Heart left ventricle (tissue), 16 donors: Measurements from ENCODE around the gene SMPD4. TPM values are rescaled to one million over a fixed set of nuclear protein-coding genes. Genes with fewer than 3 reads are reported as not detected.
A peak's percentile ranks its signal among the peaks of the same experiment; 100 is the strongest.
"Not testable (repeated sequence)": the region's sequence is repeated elsewhere in the genome, so short reads cannot be mapped to it uniquely, and the experiment has no call there.

Experiments used
- ATAC-seq, 4 donors: fragments of 200-7000 bp; cut with Tn5 transposase; one replicate each; pipeline ENCODE4 v1.9.1; 2020 to 2022; ENCODE audit warnings: moderate library complexity in 4 of 4, mild to moderate bottlenecking in 3 of 4, moderate number of reproducible peaks in 1 of 4
- DNase-seq, 5 donors: peaks; one replicate each; pipeline ENCODE4 v3.0.0-alpha.2; 2020
- H3K27ac ChIP-seq, 12 donors: fragments of 200-600 bp; sonication (generic) in 4 of 12; one replicate each; pipeline versions ENCODE4 v1.5.0 to v1.8.0; 2016 to 2022; ENCODE audit warnings: mild to moderate bottlenecking in 2 of 12
- H3K27me3 ChIP-seq, 9 donors: fragments of 200-600 bp; sonication (generic) in 2 of 9; one replicate each; pipeline versions ENCODE4 v1.5.1 to v1.8.0; 2016 to 2022; ENCODE audit warnings: mild to moderate bottlenecking in 3 of 9
- H3K36me3 ChIP-seq, 9 donors: fragments of 200-600 bp; sonication (generic) in 2 of 9; one replicate each; pipeline versions ENCODE4 v1.5.0 to v1.8.0; 2018 to 2022; ENCODE audit warnings: mild to moderate bottlenecking in 2 of 9
- H3K4me1 ChIP-seq, 12 donors: fragments of 200-600 bp; sonication (generic) in 4 of 12; one replicate each; pipeline versions ENCODE4 v1.5.0 to v1.8.0; 2016 to 2022; ENCODE audit warnings: mild to moderate bottlenecking in 3 of 12
- H3K4me3 ChIP-seq, 12 donors: fragments of 200-600 bp; sonication (generic) in 4 of 12; one replicate each; pipeline versions ENCODE4 v1.5.0 to v1.8.0; 2017 to 2022; ENCODE audit warnings: mild to moderate bottlenecking in 9 of 12, moderate library complexity in 4 of 12
- H3K9me3 ChIP-seq, 12 donors: fragments of 200-600 bp; sonication (generic) in 4 of 12; one replicate each; pipeline versions ENCODE4 v1.5.0 to v1.8.0; 2016 to 2022; ENCODE audit warnings: mild to moderate bottlenecking in 1 of 12
- CTCF ChIP-seq, 12 donors: fragments of 200-600 bp; sonication (generic) in 4 of 12; IDR thresholded peaks; one replicate each; pipeline versions ENCODE4 v1.5.0 to v1.8.0; 2018 to 2022; ENCODE audit warnings: antibody characterized with exemption in 12 of 12, mild to moderate bottlenecking in 5 of 12
- POLR2A ChIP-seq, 2 donors: fragments of 450-650 bp; IDR thresholded peaks; one replicate each; pipeline ENCODE4 v1.6.1; 2017; ENCODE audit warnings: antibody characterized with exemption in 2 of 2, mild to moderate bottlenecking in 2 of 2, moderate library complexity in 2 of 2
- WGBS, 4 donors: extraction: QIAGEN DNeasy Blood & Tissue Kit in 2 of 4; methylation state at CpG; one replicate each; pipeline versions ENCODE4 v1.1.5 to v1.1.7; 2013 to 2018; 5-methylcytosine and 5-hydroxymethylcytosine counted together
- intact Hi-C, 10 donors: fragments of 100-400 bp; cut with DNase I; formaldehyde crosslinking; loops; one replicate each; pipeline versions ENCODE4 v1.11.1 to v1.14.2; 2022
- polyA plus RNA-seq, 2 donors: library from polyadenylated mRNA; stranded (reverse); fragments of 200-250 nt; gene quantifications; one replicate each; pipeline ENCODE4 v1.2.3, GENCODE V29; 2013
- total RNA-seq, 9 donors: library from RNA; depleted of rRNA in 2 of 9; stranded (reverse); fragments of >200 nt in 2 of 9; fragmentation: NEBNext Ultra II Directional in 3 of 9; extraction: Animal tissue kit (Norgen Biotek cat#: 25700) in 3 of 9; gene quantifications; one replicate each; pipeline versions ENCODE4 v1.1.0 to v1.2.4, GENCODE V29; 2016 to 2023
- donor health status: ischemic (EF 13 %, LVEDD 7.1; RV severe dilation, severe dysfunction).
- donor health status: healthy with polysubstance abuse.
- donor health status: DM: no; HTN: yes; CAD: no.
- donor health status: DM: no; HTN: no; CAD: no.
- donor health status: ischemic (EF 25% LVEDD 6.9; RV normal size, moderate dysfunction).
- donor health status: ischemic (EF 25% LVEDD 5.7; RV mildly dilated, moderate dysfunction).
- donor health status: healthy.
- donor health status: DM: yes; HTN: yes; CAD: no.
- donor health status: ischemic (EF 35%, LVEDD 5.7; RV mildly dilated, moderate dysfunction).
- donor health status: nonischemic (EF 11% LVEDD 7.7; RV severe dilation, severe dysfunction).
- donor health status: DM: yes; HTN: yes; CAD: no.
- donor health status: PGD.
- donor health status: ischemic (EF 29% LVEDD 5.4; RV normal size, mild dysfunction).
- donor health status: nonischemic (EF 23%, LVEDD 6.1; RV moderate dilation, normal function).

Gene SMPD4
- total and polyA plus RNA-seq, 11 donors: 23.4 to 41.1 (median 29.2) TPM

- H3K27ac ChIP-seq: peak within 1 kb of the TSS; percentile 54 to 98 (median 95)
- H3K9me3 ChIP-seq, H3K36me3 ChIP-seq, H3K27me3 ChIP-seq: not testable (repeated sequence)
- H3K4me1 ChIP-seq: peaks cover 6 to 31% (median 20%) of the 10 kb centered on the region in 12 donors
- intact Hi-C loops: loop anchor here in 8 of 10 donors (2.0 to 10.0 kb wide), 4 partner anchors 150 to 160 kb away; partner anchors contain the start of gene IMP4 (in 1 of the 8)
- ATAC-seq (peak; percentile 89 to 92 (median 92)), DNase-seq (peak; percentile 87 to 94 (median 92))
- TF ChIP-seq POLR2A (IDR thresholded peaks at IDR 0.05): peak in 1 of 2 donors; percentile 59
- peak; percentile 48 to 92 (median 74) for TF ChIP-seq CTCF (IDR thresholded peaks at IDR 0.05)
- 0 to 1% (median 0%) methylated on average over 2 to 83 of the region's 86 CpGs for WGBS, 4 donors
- H3K4me3 ChIP-seq: peak within 1 kb of the TSS; percentile 59 to 100 (median 88)
Observed at GRCh38 chr2:130181880-130182682, 679 bp upstream of the SMPD4 start, which contains the start of gene MZT2B. MZT2B (plus strand) TSS chr2:130182262; CDS start chr2:130182283, 21 bp downstream.

GRCh38 chr2:130180404-130181324 lies 738 bp downstream of the SMPD4 start:
- DNase-seq, H3K9me3 ChIP-seq, ATAC-seq, H3K27me3 ChIP-seq: not testable (repeated sequence)
- peaks cover 0 to 11% (median 8%) of the 10 kb centered on the region in 9 donors for H3K36me3 ChIP-seq
- intact Hi-C loops: loop anchor here in 8 of 10 donors (2.0 to 10.0 kb wide), 4 partner anchors 152 to 162 kb away; partner anchors contain the start of gene IMP4 (in 1 of the 8)
- H3K27ac ChIP-seq: peak overlapping the region in 11 of 12 donors; percentile 83 to 98 (median 96)
- WGBS, 4 donors: 23 to 29% (median 25%) methylated on average over 38 of the region's 38 CpGs
- peaks cover 6 to 27% (median 20%) of the 10 kb centered on the region in 12 donors for H3K4me1 ChIP-seq
- peak overlapping the region; percentile 59 to 100 (median 88) for H3K4me3 ChIP-seq

GRCh38 chr2:130174866-130175265 lies 6.5 kb downstream of the SMPD4 start:
- WGBS, 4 donors: 55 to 66% (median 61%) methylated on average over 4 to 5 of the region's 5 CpGs

GRCh38 chr2:130169896-130170295 lies 11.5 kb downstream of the SMPD4 start:
- no peaks in the 10 kb centered on the region for H3K27me3 ChIP-seq
- H3K36me3 ChIP-seq: peaks cover 0 to 97% (median 88%) of the 10 kb centered on the region in 9 donors
- intact Hi-C loops: no loop called here
- DNase-seq (no peak), ATAC-seq (no peak)
- no peak overlapping the region for H3K27ac ChIP-seq
- peaks cover 0 to 4% (median 0%) of the 10 kb centered on the region in 12 donors for H3K4me1 ChIP-seq
- 90 to 98% (median 92%) methylated on average over 7 of the region's 7 CpGs for WGBS, 4 donors
- TF ChIP-seq POLR2A (IDR thresholded peaks at IDR 0.05) (no peak), CTCF (IDR thresholded peaks at IDR 0.05) (no peak)
- no peak overlapping the region for H3K4me3 ChIP-seq
- no peaks in the 10 kb centered on the region for H3K9me3 ChIP-seq

More at GRCh38 chr2:130174866-130175265, 6.5 kb downstream of the SMPD4 start:
- peak; percentile 89 to 90 (median 90) for ATAC-seq
- H3K4me3 ChIP-seq, H3K27me3 ChIP-seq, H3K9me3 ChIP-seq, intact Hi-C loops, H3K4me1 ChIP-seq: not testable (repeated sequence)
- peak overlapping the region in 10 of 12 donors; percentile 43 to 71 (median 61) for H3K27ac ChIP-seq
- peak in 1 of 5 donors; percentile 47 for DNase-seq
- H3K36me3 ChIP-seq: peaks cover 0 to 66% (median 53%) of the 10 kb centered on the region in 9 donors

- H3K4me3 ChIP-seq, H3K4me1 ChIP-seq, H3K9me3 ChIP-seq, intact Hi-C loops, DNase-seq, ATAC-seq, H3K27me3 ChIP-seq, H3K27ac ChIP-seq: not testable (repeated sequence)
- WGBS, 4 donors: 92 to 96% (median 94%) methylated on average over 3 of the region's 3 CpGs
- peaks cover 0 to 98% (median 89%) of the 10 kb centered on the region in 9 donors for H3K36me3 ChIP-seq
Observed at GRCh38 chr2:130169163-130169562, 12.2 kb downstream of the SMPD4 start.

- peaks cover 0 to 91% (median 88%) of the 10 kb centered on the region in 9 donors for H3K36me3 ChIP-seq
- 77 to 89% (median 80%) methylated on average over 3 of the region's 3 CpGs for WGBS, 4 donors
- H3K27me3 ChIP-seq, ATAC-seq, DNase-seq, H3K9me3 ChIP-seq, intact Hi-C loops, H3K27ac ChIP-seq, H3K4me3 ChIP-seq, H3K4me1 ChIP-seq: not testable (repeated sequence)
Observed at GRCh38 chr2:130166611-130167010, 14.8 kb downstream of the SMPD4 start.
